NCI-H187 treated with DMSO at 0.1 percent for 48 hours (cell line): ENCODE results near the gene TTF2.
A peak's percentile ranks its signal among the peaks of the same experiment; 100 is the strongest.
"Not testable (repeated sequence)": the region's sequence is repeated elsewhere in the genome, so short reads cannot be mapped to it uniquely, and the experiment has no call there.

Experiments
- DNase-seq: peaks from one replicate; lab custom pipeline; 2025; lab: John Stamatoyannopoulos, UW

Gene TTF2

GRCh38 chr1:117093870-117094621, 33.9 kb downstream of the TTF2 start:
- peak; percentile 82 for DNase-seq

- no peak for DNase-seq
These were observed 34.9 kb downstream of the TTF2 start for GRCh38 chr1:117094841-117095604.

GRCh38 chr1:117096951-117097408, 36.9 kb downstream of the TTF2 start:
- no peak for DNase-seq

GRCh38 chr1:117097443-117097842, 37.3 kb downstream of the TTF2 start:
- no peak for DNase-seq

- DNase-seq: no peak
These were observed 38.3 kb downstream of the TTF2 start for GRCh38 chr1:117098287-117098890.

- no peak for DNase-seq
These were observed 41.2 kb downstream of the TTF2 start for GRCh38 chr1:117101334-117101733.

- not testable (repeated sequence) for DNase-seq
These were observed 41.7 kb downstream of the TTF2 start for GRCh38 chr1:117101858-117102257.

GRCh38 chr1:117104986-117105385, 44.9 kb downstream of the TTF2 start:
- DNase-seq: no peak

- DNase-seq: no peak
These were observed 45.6 kb downstream of the TTF2 start for GRCh38 chr1:117105722-117106121.

- no peak for DNase-seq
These were observed 46.4 kb downstream of the TTF2 start for GRCh38 chr1:117106478-117106877.

GRCh38 chr1:117107364-117107763, 47.2 kb downstream of the TTF2 start:
- no peak for DNase-seq

GRCh38 chr1:117110774-117111173, 50.6 kb downstream of the TTF2 start:
- DNase-seq: no peak

GRCh38 chr1:117112047-117112717, 52.1 kb downstream of the TTF2 start:
- DNase-seq: peak; percentile 93

GRCh38 chr1:117113199-117113598, 53.1 kb downstream of the TTF2 start:
- DNase-seq: no peak

- DNase-seq: no peak
These were observed 54.8 kb downstream of the TTF2 start for GRCh38 chr1:117114877-117115276.

- DNase-seq: no peak
These were observed 56.1 kb downstream of the TTF2 start for GRCh38 chr1:117116090-117116783.

- DNase-seq: no peak
These were observed 56.6 kb downstream of the TTF2 start for GRCh38 chr1:117116784-117117130.

- no peak for DNase-seq
These were observed 57.6 kb downstream of the TTF2 start for GRCh38 chr1:117117697-117118096.

- DNase-seq: no peak
These were observed 58.0 kb downstream of the TTF2 start for GRCh38 chr1:117118137-117118536.

- DNase-seq: not testable (repeated sequence)
These were observed 59.0 kb downstream of the TTF2 start for GRCh38 chr1:117119144-117119543.

- DNase-seq: no peak
These were observed 60.9 kb downstream of the TTF2 start for GRCh38 chr1:117120774-117121588.
